Osteocyte (in vitro differentiated cells): Measurements from ENCODE around the gene KIF1B. TPM values are rescaled to one million over a fixed set of nuclear protein-coding genes. Genes with fewer than 3 reads are reported as not detected.
A peak's percentile ranks its signal among the peaks of the same experiment; 100 is the strongest.

ENCODE experiments used
- DNase-seq: peaks from one replicate; pipeline ENCODE4 v3.0.0; 2021; ENCODE audit warnings: mixed read lengths; ENCODE audit not compliant: unreplicated experiment; ENCODE audit errors: extremely low spot score
- H3K27ac Mint-ChIP-seq: one replicate; pipeline ENCODE4 v1.8.0; 2021; ENCODE audit warnings: mild to moderate bottlenecking, mixed read lengths; ENCODE audit not compliant: unreplicated experiment
- H3K27me3 Mint-ChIP-seq: one replicate; pipeline ENCODE4 v1.8.0; 2021; ENCODE audit warnings: mixed read lengths; ENCODE audit not compliant: unreplicated experiment
- H3K36me3 Mint-ChIP-seq: one replicate; pipeline ENCODE4 v1.8.0; 2021; ENCODE audit warnings: mixed read lengths; ENCODE audit not compliant: unreplicated experiment
- H3K4me1 Mint-ChIP-seq: one replicate; pipeline ENCODE4 v1.8.0; 2021; ENCODE audit warnings: mixed read lengths; ENCODE audit not compliant: unreplicated experiment
- H3K4me3 Mint-ChIP-seq: one replicate; pipeline ENCODE4 v1.8.0; 2021; ENCODE audit warnings: mild to moderate bottlenecking, moderate library complexity, mixed read lengths; ENCODE audit not compliant: unreplicated experiment
- H3K9me3 Mint-ChIP-seq: one replicate; pipeline ENCODE4 v1.8.0; 2021; ENCODE audit warnings: mixed read lengths; ENCODE audit not compliant: unreplicated experiment
- total RNA-seq: library from RNA; stranded (reverse); gene quantifications from 2 replicates; pipeline ENCODE4 v1.2.1, GENCODE V29; 2021
- TF ChIP-seq, protein P1 (sequence below): fragments of 200-600 bp; sonication (generic); IDR thresholded peaks from 2 replicates; pipeline ENCODE4 v1.5.0; 2021; ENCODE audit warnings: antibody characterized with exemption, mild to moderate bottlenecking, moderate library complexity

KIF1B gene
- total RNA-seq, 1 donor from 2014 or later: 48.9 TPM

DNA sequence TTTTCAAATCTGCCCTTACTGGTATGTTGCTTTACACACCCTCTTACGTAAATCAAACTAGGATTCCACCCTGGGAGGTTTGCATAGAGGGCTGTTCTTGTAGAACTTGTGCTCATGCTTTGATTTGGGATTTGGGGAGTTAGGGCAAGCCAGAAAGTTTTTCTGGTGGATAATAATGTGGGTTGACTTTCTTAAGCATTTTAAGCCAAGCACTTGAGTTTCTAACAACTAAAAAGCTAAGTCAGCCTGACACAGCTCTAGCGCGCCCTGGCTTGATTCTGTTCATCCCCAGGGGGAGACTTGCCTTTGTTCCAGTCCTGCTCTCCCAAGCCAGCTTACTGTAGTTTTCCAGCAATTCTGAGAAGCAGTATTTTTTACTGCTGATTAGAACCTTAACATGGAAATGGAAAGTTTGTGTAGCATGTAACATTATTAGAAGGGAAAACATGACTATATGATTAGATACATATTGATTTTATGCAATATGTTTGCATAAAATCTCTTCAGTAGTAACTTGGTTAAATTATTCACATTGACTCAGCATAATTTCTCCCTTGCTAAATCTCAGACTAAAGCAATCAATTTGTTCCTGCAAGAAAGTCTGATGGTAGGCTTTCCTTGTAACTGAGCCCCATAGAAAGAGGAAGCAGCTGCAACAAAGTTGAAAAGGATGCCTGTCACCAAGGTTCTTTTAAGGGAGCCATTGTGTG is 177.5 kb downstream of the KIF1B start:
- DNase-seq: no peak
- no peaks in the 10 kb centered on the region for H3K27me3 Mint-ChIP-seq
- TF ChIP-seq, protein P1, sequence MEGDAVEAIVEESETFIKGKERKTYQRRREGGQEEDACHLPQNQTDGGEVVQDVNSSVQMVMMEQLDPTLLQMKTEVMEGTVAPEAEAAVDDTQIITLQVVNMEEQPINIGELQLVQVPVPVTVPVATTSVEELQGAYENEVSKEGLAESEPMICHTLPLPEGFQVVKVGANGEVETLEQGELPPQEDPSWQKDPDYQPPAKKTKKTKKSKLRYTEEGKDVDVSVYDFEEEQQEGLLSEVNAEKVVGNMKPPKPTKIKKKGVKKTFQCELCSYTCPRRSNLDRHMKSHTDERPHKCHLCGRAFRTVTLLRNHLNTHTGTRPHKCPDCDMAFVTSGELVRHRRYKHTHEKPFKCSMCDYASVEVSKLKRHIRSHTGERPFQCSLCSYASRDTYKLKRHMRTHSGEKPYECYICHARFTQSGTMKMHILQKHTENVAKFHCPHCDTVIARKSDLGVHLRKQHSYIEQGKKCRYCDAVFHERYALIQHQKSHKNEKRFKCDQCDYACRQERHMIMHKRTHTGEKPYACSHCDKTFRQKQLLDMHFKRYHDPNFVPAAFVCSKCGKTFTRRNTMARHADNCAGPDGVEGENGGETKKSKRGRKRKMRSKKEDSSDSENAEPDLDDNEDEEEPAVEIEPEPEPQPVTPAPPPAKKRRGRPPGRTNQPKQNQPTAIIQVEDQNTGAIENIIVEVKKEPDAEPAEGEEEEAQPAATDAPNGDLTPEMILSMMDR: peak; percentile 29
- H3K9me3 Mint-ChIP-seq: no peaks in the 10 kb centered on the region
- H3K36me3 Mint-ChIP-seq: peaks cover 12% of the 10 kb centered on the region
- peak overlapping the region; percentile 53 for H3K4me3 Mint-ChIP-seq
- peak overlapping the region; percentile 93 for H3K27ac Mint-ChIP-seq
- peaks cover 23% of the 10 kb centered on the region for H3K4me1 Mint-ChIP-seq

DNA sequence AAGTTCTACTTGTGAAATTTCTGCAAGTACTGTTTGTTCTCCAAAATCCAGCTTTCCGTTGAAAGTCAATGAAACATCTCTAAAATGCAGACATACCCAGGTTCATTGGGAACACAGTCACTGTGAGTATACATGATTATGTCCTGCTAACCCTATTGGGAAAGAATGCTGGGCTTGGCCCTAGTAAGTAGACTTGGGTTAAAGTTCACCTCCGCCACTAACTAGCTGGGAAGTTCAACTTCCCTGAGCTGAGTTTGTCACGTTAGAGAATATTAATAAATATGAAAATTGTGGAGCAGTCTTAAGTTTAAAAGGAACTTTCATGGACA is 178.0 kb downstream of the KIF1B start:
- TF ChIP-seq, protein P1: no peak
- Mint-ChIP-seq H3K36me3 (peaks cover 8% of the 10 kb centered on the region), H3K27me3 (no peaks in the 10 kb centered on the region), H3K4me3 (peak overlapping the region; percentile 53), H3K27ac (peak overlapping the region; percentile 93), H3K9me3 (no peaks in the 10 kb centered on the region), H3K4me1 (peaks cover 23% of the 10 kb centered on the region)
- no peak for DNase-seq

DNA sequence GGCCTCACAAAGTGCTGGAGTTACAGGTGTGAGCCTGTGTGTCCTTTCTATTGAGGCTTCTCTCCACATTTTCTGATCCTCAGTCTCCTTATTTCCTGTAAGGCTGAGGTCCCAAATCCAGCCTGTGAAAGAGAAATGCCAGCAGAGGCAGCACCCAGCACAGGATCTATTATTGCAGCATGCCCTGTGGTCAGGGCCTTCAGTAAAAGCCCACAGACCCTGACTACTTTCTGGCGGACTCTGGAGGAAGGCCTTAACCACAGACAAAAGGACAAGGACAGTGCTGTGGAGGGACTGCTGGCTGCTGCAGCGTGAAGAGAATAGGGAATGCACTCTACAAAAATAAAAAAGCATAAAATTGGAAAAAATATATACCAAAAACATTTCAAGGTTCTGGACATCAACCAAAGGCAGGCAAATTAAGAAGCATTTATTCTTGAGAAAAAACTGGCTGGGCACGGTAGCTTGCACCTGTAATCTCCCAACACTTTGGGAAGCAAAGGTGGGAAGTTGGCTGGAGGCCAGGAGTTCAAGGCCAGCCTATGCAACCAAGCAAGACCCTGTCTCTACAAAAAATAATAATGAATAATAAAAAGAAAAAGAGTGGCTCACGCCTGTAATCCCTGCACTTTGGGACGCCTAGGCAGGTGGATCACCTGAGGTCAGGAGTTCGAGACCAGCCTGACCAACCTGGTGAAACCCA is 179.1 kb downstream of the KIF1B start:
- H3K27me3 Mint-ChIP-seq: no peaks in the 10 kb centered on the region
- no peak overlapping the region for H3K27ac Mint-ChIP-seq
- TF ChIP-seq, protein P1: no peak
- no peaks in the 10 kb centered on the region for H3K9me3 Mint-ChIP-seq
- H3K36me3 Mint-ChIP-seq: peaks cover 5% of the 10 kb centered on the region
- no peak for DNase-seq
- H3K4me3 Mint-ChIP-seq: no peak overlapping the region
- H3K4me1 Mint-ChIP-seq: peaks cover 23% of the 10 kb centered on the region

DNA sequence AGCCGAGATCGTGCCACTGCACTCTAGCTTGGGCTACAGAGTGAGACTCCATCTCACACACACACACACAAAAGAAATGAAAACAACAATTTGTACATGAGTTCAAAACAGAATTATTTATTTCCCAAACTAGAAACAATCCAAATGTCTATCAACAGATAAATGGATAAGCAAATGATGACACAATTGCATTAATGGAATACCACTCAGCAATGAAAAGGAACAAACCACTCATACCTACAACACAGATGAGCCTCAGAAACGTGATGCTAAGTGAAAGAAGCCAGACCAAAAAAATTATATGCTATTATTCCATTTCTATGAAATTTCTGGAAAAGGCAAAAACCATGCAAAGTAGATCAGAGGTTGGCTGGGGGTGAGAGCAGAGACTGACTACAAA is 186.5 kb downstream of the KIF1B start:
- Mint-ChIP-seq H3K27me3 (no peaks in the 10 kb centered on the region), H3K4me1 (peaks cover 30% of the 10 kb centered on the region), H3K27ac (no peak overlapping the region), H3K36me3 (peaks cover 5% of the 10 kb centered on the region), H3K4me3 (peak overlapping the region; percentile 19), H3K9me3 (no peaks in the 10 kb centered on the region)
- DNase-seq: no peak
- TF ChIP-seq, protein P1: no peak

DNA sequence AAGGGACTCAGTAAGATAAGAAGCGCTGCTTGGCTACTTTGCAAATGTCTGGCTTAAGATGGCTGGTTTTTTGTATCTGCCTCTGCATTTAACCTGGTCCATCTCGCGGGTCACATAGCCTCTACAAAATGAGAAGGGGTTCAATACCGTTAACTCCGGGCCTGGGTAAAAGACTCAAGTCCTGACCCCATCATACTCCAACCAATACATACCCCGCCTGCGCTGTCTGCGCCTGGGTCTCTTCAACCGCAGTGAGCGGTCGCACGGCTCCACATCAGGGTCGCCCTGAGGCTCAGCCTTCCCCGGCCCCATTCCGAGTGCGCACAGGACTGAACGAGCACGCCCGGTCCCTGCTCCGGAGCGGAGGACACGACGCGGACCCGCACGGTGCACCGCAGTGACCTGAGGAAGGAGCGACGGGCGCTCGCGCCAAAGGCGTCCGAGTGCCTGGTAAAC is 187.9 kb downstream of the KIF1B start:
- DNase-seq: no peak
- Mint-ChIP-seq H3K27me3 (no peaks in the 10 kb centered on the region), H3K9me3 (no peaks in the 10 kb centered on the region), H3K36me3 (peaks cover 11% of the 10 kb centered on the region), H3K27ac (peak overlapping the region; percentile 88), H3K4me1 (peaks cover 39% of the 10 kb centered on the region), H3K4me3 (peak overlapping the region; percentile 91)
- TF ChIP-seq, protein P1: no peak
